ENCODE data around the gene RBMX.
"Not testable (repeated sequence)": the region's sequence is repeated elsewhere in the genome, so short reads cannot be mapped to it uniquely, and the experiment has no call there.

Gene RBMX

DNA sequence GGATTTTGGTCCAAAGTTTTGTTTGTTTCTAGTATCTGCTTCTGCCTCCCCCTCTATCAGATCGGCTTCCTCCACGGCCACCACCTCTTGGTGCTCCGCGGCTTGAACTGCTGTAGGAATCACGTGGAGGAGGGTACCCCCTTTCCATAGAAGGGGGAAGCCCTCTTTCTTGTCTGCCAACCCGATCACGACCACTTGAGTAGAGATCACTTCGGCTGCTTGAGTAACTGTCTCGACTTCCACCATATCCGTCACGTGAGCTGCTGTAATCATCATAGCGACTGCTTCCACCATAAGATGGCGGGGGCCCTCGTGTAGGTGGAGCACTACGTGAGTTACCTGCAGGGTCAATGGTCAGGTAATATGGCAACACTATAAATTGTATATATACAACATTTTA lies 6.4 kb downstream of the RBMX start:
- DNase-seq: not testable (repeated sequence)

DNA sequence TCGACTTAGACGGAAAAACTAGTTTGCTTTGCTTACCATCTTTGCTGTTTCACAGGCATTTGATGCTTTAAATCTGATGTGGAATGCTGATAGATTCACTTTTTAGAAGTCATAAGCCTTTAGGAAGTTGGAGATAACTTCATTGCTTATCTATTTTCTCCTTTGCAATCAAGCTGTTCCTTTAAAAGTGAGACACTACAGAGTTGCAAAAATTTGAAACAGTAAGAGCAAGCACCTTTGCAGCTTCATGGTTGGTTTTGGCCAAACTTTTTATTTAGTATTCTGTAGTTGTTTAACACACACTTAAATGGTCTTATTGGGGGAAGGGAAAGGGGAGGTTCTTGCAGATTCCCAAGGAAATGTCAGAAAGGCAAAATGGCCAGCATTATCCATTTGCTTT lies 7.3 kb downstream of the RBMX start:
- DNase-seq: not testable (repeated sequence)

DNA sequence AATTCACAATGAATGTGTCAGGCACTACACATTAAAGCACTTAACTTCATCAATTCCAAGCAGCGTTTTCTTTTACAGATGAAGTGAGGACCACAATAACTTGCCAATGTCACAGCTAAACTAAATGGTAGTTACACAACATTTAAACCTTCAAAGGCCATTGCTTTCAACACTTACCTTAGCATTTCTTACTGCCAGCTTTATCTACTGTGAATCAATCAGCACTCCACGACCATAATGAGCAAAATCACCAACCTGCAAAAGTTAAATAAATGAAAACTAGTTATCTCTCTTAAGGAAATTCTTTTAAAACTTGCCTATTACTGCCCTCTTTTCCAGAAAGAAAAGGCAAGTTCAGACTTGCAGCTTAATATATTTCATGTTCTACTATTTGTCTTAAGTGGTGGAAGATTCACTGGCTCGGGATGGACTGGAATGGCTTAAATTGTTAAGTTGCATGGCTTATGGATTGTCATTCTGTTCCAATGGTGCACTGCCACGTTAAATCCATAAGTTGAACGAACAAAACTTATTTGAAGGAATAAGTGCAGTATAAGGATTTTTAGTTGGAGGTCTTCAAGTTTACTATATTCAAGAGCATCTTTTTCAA lies 8.3 kb downstream of the RBMX start:
- DNase-seq: no peak

DNA sequence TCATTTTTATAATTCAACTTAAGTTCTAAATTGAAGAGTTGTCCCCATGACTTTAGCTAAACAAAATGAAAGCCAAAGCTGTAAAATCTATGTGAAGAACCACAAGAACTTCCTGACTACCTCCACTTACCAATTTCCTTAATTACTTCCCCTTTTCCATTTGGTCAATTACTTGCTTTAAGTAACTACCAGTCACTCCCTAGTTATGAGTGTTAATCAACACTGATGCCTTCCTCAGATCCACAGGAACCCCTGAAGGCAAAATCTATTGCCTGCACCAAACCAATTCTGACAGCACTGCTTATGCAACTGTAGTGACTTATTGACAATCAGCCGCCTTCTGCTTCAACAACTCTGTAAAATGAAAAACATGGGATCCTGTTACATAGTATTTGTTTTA lies 10.5 kb downstream of the RBMX start:
- DNase-seq: no peak

DNA sequence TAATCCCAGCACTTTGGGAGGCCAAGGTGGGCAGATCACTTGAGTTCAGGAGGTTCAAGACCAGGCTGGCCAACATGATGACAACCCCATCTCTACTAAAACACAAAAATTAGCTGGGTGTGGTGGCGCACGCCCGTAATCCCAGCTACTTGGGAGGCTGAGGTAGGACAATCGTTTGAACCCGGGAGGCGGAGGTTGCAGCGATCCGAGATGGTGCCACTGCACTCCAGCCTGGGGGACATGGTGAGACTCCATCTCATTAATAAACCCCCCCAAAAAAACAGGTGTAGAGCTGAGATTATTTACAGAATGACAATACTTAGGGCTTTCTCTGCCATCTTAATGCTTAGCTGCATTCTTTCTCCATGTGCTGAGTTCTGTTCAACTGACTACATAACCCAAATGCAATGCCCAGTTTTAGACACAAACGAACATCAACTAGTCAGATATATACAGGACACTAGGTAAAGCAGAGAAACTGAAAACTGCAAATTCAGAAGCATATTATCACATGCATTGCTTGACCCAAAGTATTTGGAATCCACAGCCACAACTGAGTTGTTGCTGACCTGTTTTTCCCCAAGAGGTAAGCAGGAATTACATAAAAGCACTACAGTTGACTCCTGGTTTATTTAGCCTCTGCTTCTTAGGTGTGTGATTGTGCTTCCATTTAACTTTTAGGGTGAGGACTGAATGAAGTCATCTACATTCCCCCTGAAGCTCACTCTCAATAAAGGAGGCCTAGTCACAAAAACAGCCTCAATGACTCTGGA lies 12.1 kb downstream of the RBMX start:
- no peak for DNase-seq

DNA sequence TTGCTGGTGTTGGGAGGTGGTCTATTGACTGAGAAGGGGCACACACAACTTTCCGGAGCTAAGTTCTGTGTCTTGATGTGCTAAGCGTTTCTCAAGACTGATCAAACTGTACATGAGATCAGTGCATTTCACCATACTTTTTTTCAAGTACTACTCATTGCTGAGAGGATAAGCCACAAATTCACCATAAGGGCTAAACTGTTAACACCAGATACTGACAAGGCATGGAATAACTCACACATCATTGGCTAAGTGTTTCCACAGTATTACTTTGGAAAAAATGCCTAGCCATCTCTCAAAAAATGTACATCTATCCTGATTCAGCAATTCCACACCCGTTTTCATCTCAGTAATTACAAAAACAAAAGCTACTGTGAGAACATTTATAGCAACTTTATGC lies 13.0 kb downstream of the RBMX start:
- DNase-seq: no peak

DNA sequence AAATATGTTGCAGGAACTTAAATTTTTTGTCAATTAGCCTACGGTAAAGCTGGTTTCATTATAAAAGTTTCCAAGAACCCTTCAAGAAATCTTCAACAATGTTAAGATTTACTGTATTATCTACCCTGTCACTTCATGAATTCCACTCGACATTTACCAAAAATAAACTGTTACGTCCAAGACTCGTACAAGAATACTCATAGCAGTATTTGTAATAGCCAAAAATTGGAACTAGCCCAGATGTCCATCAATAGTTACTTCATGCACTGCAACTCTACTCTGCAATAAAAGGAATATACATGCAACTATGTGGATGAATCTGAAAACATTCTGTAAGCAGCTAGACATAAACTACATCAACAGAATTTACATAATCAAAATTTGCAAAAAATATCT lies 13.4 kb downstream of the RBMX start:
- no peak for DNase-seq

DNA sequence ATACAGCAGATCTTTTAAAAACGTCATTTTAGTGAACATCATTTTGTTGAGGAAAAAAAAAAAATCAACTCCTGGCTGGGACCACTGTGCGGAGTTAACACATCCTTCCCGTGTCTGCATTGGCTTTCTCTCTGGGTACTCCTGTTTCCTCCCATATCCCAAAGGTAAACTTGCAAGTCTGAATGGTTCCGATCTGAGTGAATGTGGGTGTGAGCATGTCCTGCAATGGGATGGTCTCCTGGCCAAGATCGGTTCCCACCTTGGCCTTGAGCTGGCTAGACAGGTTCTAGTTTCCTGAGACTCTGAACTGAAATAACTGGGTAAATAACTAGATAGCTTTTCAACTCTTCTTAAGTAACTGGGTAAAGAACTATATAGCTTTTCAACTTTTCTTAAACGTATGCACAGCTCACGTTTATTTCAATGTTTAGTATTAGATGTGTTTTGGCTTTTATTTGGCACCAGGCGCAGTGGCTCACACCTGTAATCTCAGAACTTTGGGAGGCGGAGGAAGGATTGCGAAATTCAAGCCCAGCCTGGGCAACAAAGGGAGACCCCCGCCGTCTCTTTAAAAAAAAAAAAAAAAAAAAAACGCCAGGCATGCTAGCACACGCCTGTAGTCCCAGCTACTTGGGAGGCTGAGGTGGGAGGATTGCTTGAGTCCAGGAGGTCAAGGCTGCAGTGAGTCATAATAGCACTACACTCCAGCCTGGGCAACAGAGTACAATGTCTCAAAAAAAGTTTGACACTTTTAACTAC lies 14.0 kb downstream of the RBMX start:
- DNase-seq: no peak

DNA sequence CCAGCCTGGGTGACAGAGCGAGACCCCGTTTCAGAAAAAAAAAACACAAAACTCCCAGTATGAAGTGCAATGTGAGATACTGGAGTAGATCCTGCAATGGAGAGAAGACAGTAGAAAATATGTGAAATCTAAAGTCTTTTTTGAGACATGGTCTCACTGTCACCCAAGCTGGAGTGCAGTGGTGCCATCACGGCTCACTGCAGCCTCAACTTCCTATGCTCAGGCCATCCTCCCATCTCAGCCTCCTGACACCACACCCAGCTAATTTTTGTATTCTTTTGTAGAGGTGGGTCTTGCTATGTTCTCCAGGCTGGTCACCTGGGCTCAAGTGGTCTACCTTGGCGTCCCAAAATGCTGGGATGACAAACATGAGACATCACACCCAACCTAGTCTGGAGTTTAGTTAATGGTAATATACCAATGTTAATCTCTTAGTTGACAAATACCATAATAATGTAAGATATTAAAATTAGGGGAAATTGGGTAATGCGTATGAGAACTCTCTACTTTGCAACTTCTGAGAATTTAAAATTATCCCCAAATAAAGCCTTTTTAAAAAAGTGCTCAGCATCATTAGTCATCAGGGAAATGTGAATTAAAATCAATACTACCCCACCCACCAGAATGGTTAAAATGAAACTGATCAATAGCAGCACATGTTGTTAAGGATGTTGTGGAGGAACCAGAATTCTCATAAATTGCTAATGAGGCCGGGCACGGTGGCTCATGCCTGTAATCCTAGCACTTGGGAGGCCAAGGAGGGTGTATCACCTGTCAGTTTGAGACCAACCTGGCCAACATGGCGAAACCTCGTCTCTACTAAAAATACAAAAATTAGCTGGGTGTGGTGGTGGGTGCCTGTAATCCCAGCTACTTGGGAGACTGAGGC lies 15.0 kb downstream of the RBMX start:
- no peak for DNase-seq

DNA sequence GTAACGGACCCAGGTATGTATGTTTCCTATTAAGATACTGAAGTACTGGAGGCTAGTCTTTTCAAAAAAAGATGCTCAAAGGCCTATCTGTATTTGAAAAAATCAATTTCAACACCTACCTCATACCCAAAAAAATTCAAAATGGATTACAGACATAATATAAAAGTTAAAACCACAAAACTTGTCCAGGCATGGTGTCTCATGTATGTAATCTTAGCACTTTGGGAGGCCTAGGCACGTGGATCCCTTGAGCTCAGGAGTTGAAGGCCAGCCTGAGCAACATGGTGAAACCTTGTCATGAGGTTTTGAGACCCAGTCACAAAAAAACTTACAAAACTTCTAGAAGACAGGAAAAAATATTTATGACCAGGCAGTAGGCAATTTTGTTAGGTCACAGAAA lies 16.7 kb downstream of the RBMX start:
- DNase-seq: no peak

DNA sequence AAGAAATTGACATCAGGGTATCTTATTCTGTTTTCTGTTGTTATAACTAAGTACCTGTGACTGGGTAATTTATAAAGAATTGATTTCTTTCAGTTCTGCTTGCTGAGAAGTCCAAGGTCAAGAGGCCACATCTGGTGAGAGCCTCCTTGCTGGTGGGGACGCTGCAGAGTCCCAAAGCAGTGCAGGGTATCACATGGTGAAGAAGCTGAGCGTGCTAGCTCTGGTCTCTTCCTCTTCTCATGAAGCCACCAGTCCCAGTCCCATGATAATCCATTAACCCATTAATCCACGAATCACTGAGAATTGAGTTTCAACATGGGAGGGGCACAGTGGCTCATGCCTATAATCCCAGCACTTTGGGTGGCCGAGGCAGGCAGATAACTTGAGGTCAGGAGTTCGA lies 18.0 kb downstream of the RBMX start:
- no peak for DNase-seq

DNA sequence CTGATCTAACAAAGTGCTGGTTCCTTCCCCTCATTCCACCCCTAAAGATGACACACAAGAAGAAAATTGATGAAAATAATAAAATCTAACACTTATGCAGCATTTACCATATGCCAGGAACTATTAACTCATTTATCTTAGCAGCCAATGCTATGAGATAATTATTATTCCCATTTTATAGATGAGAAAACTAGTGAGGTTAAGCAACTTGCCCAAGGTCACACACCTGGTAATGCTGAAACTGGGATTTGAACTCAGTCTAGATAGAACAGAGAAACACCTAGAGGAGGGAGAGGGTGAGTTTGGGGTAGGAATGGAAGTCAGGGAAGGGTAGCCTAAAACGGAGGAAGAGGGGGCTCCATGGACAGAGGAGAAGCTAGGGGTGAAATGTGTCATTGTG lies 18.6 kb downstream of the RBMX start:
- DNase-seq: no peak

DNA sequence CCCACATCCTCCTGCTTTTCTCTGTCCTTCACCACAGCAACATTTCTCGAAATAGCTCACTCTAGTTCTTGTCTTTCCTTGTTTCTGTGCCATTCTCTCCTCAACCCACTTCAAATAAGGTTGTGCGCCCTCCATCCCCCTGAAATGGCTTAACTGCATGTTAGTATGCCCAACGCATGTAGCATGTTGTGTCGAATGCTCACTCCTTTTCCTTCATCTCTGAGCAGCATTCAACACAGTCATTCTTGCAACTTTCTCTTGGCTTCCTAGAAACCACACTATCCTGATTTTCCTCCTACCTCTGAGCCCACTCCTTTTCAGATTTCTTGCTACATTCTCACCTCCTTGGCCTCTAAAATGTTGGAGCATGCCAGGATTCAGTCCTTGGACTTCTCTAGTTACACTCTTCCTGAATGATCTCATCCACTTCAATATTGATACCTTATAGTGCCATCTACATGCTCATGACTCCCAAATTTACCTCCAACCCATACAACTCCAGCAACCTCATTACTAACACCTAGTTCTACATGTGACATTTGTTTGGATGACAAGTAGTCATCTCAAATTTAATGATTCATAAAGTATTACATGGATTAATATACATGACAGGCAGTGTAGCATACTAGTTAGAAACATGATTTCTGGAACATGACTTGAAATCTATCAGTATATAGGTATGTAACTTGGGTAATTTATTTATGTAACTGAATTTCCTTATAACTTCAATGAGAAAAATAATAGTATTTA lies 22.3 kb downstream of the RBMX start:
- DNase-seq: no peak

DNA sequence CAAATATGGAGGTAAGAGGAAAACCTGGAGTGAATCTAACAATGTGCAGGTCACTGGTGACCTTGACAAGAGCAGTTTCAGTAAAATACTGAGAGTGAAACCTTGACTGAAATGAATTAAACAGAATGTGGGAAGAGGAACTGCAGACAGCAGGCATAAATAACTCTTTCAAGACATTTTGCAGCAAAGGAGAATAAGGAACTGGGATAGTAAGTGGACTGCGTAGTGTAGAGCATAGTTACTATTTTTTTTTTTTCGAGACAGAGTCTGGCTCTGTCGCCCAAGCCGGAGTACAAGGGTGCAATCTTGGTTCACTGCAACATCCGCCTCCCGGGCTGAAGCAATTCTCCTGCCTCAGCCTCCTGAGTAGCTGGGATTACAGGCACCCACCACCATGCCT lies 24.0 kb downstream of the RBMX start:
- DNase-seq: no peak

DNA sequence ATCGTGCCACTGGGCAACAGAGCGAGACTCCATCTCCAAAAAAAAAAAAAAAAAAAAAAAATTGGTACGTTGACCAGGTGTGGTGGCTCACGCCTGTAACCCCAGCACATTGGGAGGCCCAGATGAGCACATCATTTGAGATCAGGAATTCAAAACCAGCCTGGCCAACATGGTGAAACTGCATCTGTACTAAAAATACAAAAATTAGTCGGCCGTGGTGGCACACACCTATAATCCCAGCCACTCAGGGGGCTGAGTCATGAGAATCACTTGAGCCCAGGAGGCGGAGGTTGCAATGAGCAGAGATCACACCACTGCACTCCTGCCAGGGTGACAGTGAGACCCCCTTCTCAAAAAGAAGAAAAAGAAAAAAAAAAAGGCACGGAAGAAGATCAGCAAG lies 24.5 kb downstream of the RBMX start:
- DNase-seq: no peak

DNA sequence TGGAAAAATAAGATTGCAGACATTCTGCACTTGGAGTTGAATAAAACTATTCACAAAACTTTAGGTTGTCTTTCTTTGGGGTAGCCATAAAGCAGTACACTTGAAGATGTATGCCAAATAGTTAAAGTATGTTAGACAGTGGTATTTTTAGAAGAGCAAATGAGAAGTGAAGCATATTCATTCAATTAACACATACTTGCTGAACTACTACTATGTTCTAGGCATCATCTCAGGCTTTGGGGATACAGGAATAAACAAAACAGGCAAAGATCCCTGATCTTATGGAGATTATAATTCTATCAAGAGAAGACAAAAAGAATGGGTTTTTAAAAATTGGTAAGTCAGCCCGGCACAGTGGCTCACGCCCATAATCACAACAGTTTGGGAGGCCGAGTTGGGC lies 29.0 kb downstream of the RBMX start:
- DNase-seq: no peak

DNA sequence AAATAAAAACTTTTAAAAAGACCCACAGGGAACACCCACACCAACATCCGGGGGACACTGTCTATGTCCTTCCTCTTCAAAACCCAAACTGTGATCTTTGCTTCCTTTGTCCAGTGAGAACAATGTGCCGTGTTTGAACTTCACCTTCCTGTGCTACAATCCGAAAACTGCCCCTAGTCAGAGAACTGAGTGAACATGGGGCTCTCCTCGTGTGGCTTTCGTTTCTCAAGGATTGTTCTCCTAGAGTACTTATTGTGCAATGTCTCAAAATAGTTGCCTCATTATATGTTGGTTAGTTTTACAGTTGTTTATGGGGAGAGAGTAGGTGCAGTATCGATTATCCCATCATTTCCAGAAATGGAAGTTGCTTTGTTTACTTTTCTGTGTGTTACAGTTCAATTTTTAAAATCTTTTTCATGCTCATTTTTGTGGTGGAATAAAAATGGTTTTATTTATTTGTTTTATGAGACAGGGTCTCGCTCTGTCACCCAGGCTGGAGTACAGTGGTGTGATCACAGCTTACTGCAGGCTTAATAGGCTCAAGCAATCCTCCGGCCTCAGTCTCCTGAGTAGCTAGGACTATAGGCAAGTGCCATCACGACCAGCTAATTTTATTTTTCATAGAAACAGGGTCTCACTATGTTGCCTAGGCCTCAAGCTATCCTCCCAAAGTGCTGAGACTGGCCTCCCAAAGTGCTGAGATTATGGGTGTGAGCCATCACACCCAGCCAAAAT lies 29.9 kb downstream of the RBMX start:
- DNase-seq: no peak

DNA sequence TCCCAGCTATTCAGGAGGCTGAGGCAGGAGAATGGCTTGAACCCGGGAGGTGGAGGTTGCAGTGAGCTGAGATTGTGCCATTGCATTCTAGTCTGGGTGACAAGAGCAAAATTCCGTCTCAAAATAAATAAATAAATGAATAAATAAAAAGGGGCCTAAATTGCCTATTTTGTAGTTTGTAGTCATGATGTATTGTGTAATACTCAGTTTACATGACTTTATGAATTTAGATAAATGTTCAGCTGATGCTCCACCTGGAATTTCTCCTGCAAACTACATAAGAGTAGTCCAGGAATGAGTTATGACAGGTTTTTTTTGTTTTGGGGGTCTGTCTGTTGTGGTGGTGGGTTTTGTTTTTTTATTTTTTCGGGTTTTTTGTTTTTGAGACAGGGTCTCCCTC lies 31.1 kb downstream of the RBMX start:
- no peak for DNase-seq

DNA sequence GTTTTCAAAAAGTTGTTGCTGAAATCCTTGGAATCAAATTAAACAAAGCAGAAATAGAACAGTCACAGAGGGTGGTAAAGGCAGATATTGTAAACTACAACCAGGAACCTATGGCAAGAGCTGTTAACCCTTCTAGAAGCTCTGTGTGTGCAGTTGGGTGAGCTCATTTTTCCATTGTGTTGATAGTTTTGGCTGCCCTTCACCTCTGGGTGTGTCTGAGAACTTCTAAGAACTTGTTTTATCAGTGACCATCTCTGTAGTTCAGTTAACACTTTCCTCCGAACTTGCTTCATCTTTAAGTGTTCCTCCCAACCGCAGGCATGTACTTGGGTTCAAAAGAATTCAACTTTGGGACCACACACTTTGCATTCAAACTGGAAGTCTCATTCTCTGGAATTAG lies 32.7 kb downstream of the RBMX start:
- DNase-seq: no peak

DNA sequence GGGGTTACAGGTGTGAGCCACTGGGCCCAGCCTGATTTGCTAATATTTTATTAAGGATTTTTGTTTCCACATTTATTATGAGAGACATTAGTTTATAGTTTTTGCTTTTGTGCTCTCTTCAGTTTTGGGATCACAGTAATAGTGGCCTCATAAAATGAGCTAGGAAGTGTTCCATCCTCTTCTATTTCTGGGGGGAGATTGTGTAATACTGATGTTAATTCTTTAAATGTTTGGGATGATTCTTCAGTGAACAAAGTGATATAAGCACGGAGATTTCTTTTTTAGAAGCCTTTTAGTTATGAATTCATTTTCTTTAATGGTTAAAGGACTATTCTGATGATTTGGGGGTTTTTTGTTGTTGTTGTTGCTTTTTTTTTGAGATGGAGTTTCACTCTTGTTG lies 41.3 kb downstream of the RBMX start:
- DNase-seq: no peak

DNA sequence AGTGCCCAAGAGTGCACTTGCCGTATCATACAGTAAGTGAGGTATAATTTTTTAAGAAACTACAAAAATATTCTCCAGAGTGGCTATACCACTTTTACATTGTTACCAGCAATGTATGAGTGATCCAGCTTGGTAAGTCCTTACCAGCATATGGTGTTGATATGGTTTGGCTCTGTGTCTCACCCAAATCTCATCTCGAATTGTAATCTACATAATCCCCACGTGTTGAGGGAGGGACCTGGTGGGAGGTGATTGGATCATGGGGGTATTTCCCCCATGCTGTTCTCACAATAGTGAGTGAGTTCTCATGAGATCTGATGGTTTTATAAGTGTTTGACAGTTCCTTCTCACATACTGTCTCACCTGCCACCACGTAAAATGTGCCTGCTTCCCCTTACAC lies 44.8 kb downstream of the RBMX start:
- DNase-seq: no peak

DNA sequence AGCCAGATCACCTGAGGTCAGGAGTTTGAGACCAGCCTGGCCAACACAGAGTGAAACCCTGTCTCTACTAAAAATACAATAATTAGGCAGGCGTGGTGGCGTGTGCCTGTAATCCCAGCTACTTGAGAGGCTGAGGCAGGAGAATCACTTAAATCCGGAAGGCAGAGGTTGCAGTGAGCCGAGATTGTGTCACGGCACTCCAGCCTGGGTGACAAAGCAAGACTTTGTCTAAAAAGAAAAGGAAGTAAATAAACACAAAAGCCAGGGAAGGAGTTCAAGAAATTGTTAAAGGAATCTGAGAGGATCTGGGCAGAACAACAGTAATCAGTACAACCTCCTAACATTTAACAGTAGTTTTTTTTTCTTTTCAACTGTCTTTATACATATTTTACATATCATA lies 51.1 kb downstream of the RBMX start:
- no peak for DNase-seq

All from NCI-H446 treated with DMSO at 0.1 percent for 48 hours (cell line).